GM18508 (cell line): Measurements from ENCODE around the gene USF3.
A peak's percentile ranks its signal among the peaks of the same experiment; 100 is the strongest.

ENCODE experiments used
- ATAC-seq: cut with Tn5 transposase; IDR thresholded peaks from one replicate; pipeline ENCODE4 v1.9.1; 2021; ENCODE audit warnings: moderate number of reproducible peaks; ENCODE audit not compliant: insufficient read depth, unreplicated experiment

Gene USF3

DNA sequence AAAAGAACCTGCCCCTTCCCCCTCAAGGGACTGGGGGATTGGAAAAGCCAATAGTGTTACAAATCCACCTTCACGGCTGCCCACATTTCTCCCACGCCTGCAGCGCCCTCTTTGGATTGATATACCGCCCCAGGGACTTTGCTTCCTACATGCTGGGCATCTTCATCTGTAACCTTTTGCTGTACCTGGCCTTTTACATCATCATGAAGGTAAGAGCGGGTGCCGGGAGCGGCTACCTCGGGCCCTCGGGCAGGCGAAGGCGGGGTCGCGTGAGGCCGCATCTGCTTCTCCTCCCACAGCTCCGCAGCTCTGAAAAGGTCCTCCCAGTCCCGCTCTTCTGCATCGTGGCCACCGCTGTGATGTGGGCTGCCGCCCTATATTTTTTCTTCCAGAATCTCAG lies 73.1 kb downstream of the USF3 start:
- no peak for ATAC-seq

DNA sequence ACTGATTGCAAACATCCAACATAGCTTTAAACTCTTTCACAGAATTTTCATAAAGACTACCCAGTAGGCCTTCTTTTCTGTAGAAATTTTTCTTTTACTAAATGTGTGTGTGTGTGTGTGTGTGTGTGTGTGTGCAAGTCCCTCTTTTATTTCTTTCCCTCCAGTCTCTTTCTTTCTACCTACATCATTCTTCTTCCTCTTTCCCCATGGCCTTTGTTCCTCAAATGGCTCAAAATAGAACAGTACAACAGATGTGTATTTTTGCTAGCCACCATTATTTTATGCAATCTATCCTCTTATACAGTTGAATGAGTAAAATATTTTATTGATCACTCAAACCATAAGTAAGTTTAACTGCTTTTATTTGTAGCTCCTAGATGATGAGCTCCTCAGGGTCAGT lies 76.4 kb downstream of the USF3 start:
- ATAC-seq, result no peak

DNA sequence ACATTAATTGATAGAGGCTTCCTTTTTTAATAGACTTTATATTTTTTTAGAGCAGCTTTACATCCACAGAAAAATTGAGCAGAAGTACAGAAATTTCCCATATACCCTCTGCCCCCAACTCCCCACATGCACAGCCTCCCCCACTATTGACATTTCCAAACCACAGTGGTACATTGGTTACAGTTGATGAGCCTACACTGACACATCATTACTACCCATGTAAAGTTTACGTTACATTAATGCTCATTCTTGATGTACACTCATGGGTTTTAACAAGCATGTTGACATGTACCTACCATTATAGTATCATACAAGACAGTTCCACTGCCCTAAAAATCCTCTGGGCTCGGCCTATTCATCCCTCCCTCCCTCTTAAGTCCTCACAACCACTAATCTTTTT lies 78.7 kb downstream of the USF3 start:
- ATAC-seq, result no peak

DNA sequence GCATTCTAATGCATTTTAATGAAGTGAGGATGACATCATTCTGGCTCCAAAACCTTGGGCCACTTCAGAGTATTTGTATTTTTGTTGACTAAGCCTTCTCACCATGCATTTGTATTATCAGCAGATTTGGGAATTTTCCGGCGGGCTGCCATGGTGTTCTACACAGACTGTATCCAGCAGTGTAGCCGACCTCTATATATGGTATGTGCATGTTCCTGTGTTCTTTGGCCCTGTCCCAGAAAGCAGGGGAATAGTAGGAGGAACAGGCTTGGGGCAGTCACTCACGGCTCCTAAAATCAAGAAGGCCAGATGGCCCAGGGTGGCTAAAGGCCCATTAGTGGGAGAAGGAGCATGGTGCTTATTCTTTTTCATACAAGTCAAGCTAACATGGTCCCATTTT lies 80.5 kb downstream of the USF3 start:
- no peak for ATAC-seq

DNA sequence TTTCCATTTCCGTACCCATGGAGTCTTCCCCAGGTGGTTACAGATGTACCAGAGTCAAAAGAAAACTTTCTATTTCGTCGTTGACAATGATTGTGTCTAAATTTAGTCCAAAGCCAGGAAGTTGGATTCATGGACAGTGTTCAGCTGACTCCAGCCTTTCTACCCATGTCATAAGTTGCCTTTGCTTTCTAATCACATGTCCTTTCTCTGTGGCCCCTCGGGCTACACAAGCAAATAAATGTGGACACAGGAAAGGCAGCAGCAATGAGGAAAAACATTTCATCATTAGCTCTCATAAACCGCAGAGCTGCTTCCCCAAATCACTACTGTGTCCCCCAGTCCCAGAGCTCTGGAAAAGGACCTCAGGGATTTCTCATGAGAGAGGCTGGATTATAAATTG lies 82.0 kb downstream of the USF3 start:
- ATAC-seq, result no peak

DNA sequence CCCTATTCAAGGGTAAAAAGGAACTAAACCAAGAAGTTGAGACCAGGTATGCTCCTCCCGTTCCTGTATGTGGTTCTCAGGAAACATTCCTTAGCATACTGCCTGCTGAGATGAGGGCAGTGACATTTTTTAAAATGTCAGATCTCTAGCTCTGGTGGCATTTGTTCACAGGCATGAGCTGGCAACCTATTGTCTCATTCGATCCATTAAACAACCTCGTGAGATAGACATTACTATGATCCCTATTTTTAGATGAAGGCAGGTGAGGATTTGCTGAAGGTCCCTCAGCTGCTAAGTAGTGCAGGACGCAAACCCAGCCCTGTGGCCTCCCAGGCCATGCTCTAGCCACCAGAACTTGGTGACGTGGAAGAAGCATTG lies 89.2 kb downstream of the USF3 start:
- ATAC-seq, result no peak

DNA sequence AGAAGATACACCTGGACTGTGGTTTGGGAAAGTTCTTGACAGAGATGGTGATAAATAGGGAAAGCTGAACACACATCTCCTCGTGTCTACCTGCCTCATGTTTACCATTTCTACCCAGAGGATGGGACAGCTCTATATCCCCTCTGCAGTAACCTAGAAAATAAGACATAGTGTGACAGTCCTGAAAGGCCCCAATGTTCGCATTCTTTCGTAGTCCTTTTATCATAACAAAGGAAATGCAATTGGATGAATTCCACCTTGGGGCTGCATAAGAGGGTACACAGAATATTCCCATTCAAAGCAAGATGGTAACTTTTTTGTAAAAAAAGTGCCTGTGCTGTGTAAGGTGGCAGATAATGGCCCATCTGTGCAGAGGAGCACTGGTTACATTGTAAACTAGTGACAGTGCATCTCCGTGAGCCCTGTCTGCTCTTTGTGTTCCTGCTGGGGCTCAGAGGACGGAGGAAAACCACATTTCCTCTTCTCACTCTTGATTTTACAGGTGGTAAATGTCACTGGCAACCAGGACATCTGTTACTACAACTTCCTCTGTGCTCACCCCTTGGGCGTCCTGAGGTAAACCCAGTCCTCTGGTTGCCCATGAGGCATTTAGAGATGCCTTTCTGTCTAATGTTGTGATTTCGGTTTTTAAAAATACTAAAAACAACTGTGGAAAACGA lies 89.8 kb downstream of the USF3 start:
- peak; percentile 99 for ATAC-seq

DNA sequence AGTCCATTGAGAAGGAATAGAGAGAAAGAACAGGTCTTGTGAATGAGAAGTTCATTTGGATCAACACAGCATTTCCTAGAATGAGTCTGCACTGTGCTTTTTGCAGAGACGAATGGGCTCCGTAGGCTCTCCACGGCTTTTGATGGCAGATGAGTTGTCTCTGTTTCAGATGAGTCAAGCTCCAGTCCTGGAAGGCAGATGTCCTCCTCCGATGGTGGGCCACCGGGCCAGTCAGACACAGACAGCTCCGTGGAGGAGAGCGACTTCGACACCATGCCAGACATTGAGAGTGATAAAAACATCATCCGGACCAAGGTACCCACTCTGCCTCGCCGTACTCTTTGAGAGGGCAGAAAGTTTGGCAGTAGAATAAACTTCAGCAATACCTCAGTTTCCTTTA lies 93.6 kb downstream of the USF3 start:
- no peak for ATAC-seq

DNA sequence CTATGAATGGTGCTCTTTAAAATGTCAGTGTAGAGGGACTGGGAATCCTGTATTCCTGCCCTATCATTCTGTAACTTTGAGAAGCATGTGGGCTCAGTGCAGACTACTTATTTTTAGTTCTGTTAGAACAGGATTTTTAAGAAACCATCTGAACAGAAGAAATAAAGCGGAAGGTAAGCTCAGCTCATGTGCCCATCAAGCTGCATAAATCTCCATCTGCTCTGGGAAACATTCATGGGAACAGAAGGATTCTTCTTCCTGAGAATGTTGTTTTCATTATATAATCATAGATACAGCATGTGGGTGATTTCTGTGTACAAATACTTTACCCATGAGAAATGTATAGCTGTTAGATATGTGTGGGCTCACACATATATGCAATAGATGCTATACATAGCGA lies 94.2 kb downstream of the USF3 start:
- no peak for ATAC-seq

DNA sequence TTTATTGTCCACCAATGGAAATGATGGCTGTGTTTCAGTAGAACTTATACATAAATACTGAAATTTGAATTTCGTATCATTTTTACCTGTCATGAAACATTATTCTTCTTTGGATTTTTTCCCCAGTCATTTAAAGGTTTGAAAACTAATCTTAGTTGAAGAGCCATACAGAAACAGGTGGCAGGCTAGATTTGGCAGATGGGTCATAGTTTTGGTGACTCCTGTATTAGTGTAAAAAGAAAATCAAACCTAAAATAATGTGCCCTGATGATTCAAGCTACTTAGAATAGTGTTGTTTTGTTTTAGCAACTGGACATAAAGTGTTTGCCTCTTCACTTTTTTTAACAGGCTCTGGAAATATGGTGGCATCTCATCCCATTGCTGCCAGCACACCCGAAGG lies 95.2 kb downstream of the USF3 start:
- no peak for ATAC-seq

DNA sequence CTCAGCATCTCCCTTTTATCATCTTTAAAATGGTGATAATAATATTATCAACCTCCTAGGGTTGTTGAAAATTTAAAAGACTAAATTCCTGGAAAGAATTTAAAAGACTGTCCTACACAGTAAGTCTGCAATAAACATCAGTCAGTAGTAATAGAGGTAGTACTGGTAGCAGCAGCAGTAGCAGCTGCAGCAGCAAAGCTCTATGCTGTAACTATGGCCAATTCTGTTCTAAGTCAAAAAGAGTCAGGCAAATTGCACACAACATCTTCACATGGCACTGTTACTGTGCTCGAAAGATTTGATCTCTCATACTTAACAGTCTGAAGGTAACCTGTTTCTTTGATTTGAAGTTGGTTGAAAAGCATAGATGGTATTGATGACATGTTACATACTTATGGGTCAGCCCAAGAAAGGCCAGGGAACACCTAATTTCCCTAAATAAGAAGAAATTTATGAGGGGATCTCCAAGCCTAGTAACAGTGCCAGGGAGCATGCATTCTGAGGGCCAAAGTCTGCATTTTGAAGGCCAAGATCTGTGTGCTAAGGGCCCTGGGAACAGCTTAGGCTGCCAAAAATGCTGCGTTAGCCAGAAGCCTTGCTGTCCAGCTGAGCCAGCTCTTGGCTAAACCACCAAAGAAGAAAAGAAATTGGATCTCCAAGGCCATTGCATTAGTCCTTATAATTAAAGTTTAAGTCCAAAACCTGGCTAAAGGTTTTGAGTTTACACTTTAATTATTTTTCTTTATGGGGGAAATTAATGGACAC lies 95.8 kb downstream of the USF3 start:
- ATAC-seq, result no peak
